Panc1 (cell line): ENCODE results near the gene SF3A2. TPM values are rescaled to one million over a fixed set of nuclear protein-coding genes. Genes with fewer than 3 reads are reported as not detected.

Experiments used
- ATAC-seq: fragments of 200-7000 bp; cut with Tn5 transposase; 2 replicates; pipeline ENCODE4 v1.9.1; 2020; ENCODE audit warnings: mild to moderate bottlenecking, moderate library complexity
- BruUV-seq: library from RNA; stranded (reverse); fragments of 400-500 nt; replicated peaks from 2 replicates; lab custom pipeline; 2021; lab: Mats Ljungman, UMichigan
- CTCF ChIA-PET: fragments of 300-600 bp; sonication (Branson Sonifier 250); formaldehyde crosslinking; loops from one replicate; lab custom pipeline; 2022; ENCODE audit warnings: antibody characterized with exemption; lab: Charles Lee
- POLR2A ChIA-PET: fragments of 300-600 bp; sonication (Branson Sonifier 250); formaldehyde crosslinking; loops from one replicate; lab custom pipeline; 2022; ENCODE audit warnings: antibody characterized with exemption; lab: Charles Lee
- DNase-seq: peaks from one replicate; pipeline ENCODE4 v3.0.0-alpha.2; 2010; ENCODE audit warnings: low read depth, low spot score
- H3K27ac ChIP-seq: 2 replicates; pipeline ENCODE4 v1.5.1; 2011; ENCODE audit warnings: mild to moderate bottlenecking, low read length, inconsistent platforms
- H3K27me3 ChIP-seq: fragments of 200-500 bp; sonication (Bioruptor generic); 2 replicates; pipeline ENCODE4 v1.6.0; 2014; ENCODE audit warnings: low read length, inconsistent platforms; ENCODE audit not compliant: control insufficient read depth, insufficient read depth
- H3K36me3 ChIP-seq: fragments of 200-500 bp; sonication (Bioruptor generic); 2 replicates; pipeline ENCODE4 v1.5.1; 2014; ENCODE audit warnings: inconsistent platforms, mild to moderate bottlenecking, low read length, moderate library complexity; ENCODE audit not compliant: control insufficient read depth, insufficient read depth
- H3K4me1 ChIP-seq: 2 replicates; pipeline ENCODE4 v1.5.1; 2011; ENCODE audit warnings: inconsistent platforms, mild to moderate bottlenecking, low read length, moderate library complexity; ENCODE audit not compliant: control insufficient read depth, insufficient read depth
- H3K4me3 ChIP-seq, 2 experiments: 2 replicates each; pipeline ENCODE4 v1.5.1; 2011 to 2012; ENCODE audit warnings: low read depth in 2 of 2, low read length in 2 of 2, mild to moderate bottlenecking in 2 of 2, inconsistent platforms in 1 of 2, moderate library complexity in 1 of 2
- H3K9me3 ChIP-seq: fragments of 200-500 bp; sonication (Bioruptor generic); 2 replicates; pipeline ENCODE4 v1.5.1; 2014; ENCODE audit warnings: low read depth, mild to moderate bottlenecking, inconsistent platforms, low read length, moderate library complexity; ENCODE audit not compliant: control insufficient read depth, insufficient read depth
- POLR2AphosphoS5 ChIP-seq: IDR thresholded peaks from 2 replicates; pipeline ENCODE4 v1.6.1; 2012; ENCODE audit warnings: mild to moderate bottlenecking, low read depth, low read length, moderate library complexity
- SIN3A ChIP-seq: IDR thresholded peaks from 2 replicates; pipeline ENCODE4 v1.6.1; 2012; ENCODE audit warnings: low read depth, mild to moderate bottlenecking, low read length, moderate library complexity, borderline replicate concordance; ENCODE audit not compliant: insufficient read depth
- TCF7L2 ChIP-seq: IDR thresholded peaks from 2 replicates; pipeline ENCODE4 v1.6.1; 2011; ENCODE audit warnings: mild to moderate bottlenecking, low read depth, low read length, inconsistent platforms
- in situ Hi-C: cut with HindIII; loops from 2 replicates; pipeline ENCODE4 v1.10.0; 2016; ENCODE audit warnings: low sequenced_read_pairs, low pct_unique_long_range_greater_than_20kb
- intact Hi-C: fragments of 100-400 bp; cut with micrococcal nuclease; formaldehyde crosslinking; loops from one replicate; pipeline ENCODE4 v1.10.0; 2022; ENCODE audit not compliant: unreplicated experiment
- total RNA-seq: library from RNA; stranded (reverse); gene quantifications from one replicate; pipeline ENCODE4 v1.2.1, GENCODE V29; 2021; ENCODE audit not compliant: unreplicated experiment
- TF ChIP-seq, protein P1 (sequence below): fragments of 450-650 bp; IDR thresholded peaks from 2 replicates; pipeline ENCODE4 v1.5.1; 2017; ENCODE audit warnings: mild to moderate bottlenecking
- TF ChIP-seq, protein P2 (sequence below), 2 experiments: IDR thresholded peaks; 2 replicates each; pipeline ENCODE4 v1.6.1; 2011 to 2012; ENCODE audit warnings: low read depth in 2 of 2, control low read depth in 1 of 2, low read length in 1 of 2, mild to moderate bottlenecking in 1 of 2, moderate library complexity in 1 of 2; ENCODE audit not compliant: insufficient read depth in 1 of 2

SF3A2 gene
- total RNA-seq, 1 experiment from 2014 or later: 103 TPM

GRCh38 chr19:2268861-2269243 is 32.2 kb downstream of the SF3A2 start:
- ChIA-PET CTCF (no interaction called here), POLR2A (no interaction called here)
- BruUV-seq: no TSS peak
- Histone ChIP-seq H3K4me3 (peak overlapping the region; percentile 70 to 89), H3K4me1 (peaks cover 15% of the 10 kb centered on the region), H3K27me3 (no peaks in the 10 kb centered on the region), H3K9me3 (no peaks in the 10 kb centered on the region), H3K36me3 (peaks cover 7% of the 10 kb centered on the region; the same call in 1 of the 2 replicates), H3K27ac (peak overlapping the region; percentile 93)
- no peak for DNase-seq
- ATAC-seq: no peak
- intact Hi-C loops (no loop called here), in situ Hi-C loops (no loop called here)
- TF ChIP-seq TCF7L2 (no peak), POLR2AphosphoS5 (no peak), SIN3A (no peak)
- TF ChIP-seq, protein P1, sequence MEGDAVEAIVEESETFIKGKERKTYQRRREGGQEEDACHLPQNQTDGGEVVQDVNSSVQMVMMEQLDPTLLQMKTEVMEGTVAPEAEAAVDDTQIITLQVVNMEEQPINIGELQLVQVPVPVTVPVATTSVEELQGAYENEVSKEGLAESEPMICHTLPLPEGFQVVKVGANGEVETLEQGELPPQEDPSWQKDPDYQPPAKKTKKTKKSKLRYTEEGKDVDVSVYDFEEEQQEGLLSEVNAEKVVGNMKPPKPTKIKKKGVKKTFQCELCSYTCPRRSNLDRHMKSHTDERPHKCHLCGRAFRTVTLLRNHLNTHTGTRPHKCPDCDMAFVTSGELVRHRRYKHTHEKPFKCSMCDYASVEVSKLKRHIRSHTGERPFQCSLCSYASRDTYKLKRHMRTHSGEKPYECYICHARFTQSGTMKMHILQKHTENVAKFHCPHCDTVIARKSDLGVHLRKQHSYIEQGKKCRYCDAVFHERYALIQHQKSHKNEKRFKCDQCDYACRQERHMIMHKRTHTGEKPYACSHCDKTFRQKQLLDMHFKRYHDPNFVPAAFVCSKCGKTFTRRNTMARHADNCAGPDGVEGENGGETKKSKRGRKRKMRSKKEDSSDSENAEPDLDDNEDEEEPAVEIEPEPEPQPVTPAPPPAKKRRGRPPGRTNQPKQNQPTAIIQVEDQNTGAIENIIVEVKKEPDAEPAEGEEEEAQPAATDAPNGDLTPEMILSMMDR: no peak
- TF ChIP-seq, protein P2, sequence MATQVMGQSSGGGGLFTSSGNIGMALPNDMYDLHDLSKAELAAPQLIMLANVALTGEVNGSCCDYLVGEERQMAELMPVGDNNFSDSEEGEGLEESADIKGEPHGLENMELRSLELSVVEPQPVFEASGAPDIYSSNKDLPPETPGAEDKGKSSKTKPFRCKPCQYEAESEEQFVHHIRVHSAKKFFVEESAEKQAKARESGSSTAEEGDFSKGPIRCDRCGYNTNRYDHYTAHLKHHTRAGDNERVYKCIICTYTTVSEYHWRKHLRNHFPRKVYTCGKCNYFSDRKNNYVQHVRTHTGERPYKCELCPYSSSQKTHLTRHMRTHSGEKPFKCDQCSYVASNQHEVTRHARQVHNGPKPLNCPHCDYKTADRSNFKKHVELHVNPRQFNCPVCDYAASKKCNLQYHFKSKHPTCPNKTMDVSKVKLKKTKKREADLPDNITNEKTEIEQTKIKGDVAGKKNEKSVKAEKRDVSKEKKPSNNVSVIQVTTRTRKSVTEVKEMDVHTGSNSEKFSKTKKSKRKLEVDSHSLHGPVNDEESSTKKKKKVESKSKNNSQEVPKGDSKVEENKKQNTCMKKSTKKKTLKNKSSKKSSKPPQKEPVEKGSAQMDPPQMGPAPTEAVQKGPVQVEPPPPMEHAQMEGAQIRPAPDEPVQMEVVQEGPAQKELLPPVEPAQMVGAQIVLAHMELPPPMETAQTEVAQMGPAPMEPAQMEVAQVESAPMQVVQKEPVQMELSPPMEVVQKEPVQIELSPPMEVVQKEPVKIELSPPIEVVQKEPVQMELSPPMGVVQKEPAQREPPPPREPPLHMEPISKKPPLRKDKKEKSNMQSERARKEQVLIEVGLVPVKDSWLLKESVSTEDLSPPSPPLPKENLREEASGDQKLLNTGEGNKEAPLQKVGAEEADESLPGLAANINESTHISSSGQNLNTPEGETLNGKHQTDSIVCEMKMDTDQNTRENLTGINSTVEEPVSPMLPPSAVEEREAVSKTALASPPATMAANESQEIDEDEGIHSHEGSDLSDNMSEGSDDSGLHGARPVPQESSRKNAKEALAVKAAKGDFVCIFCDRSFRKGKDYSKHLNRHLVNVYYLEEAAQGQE (IDR thresholded peaks at IDR 0.05; ENCODE audit: insufficient read depth in 1 of 2, low read depth in 2 of 2, low read length in 1 of 2): no peak

DNA sequence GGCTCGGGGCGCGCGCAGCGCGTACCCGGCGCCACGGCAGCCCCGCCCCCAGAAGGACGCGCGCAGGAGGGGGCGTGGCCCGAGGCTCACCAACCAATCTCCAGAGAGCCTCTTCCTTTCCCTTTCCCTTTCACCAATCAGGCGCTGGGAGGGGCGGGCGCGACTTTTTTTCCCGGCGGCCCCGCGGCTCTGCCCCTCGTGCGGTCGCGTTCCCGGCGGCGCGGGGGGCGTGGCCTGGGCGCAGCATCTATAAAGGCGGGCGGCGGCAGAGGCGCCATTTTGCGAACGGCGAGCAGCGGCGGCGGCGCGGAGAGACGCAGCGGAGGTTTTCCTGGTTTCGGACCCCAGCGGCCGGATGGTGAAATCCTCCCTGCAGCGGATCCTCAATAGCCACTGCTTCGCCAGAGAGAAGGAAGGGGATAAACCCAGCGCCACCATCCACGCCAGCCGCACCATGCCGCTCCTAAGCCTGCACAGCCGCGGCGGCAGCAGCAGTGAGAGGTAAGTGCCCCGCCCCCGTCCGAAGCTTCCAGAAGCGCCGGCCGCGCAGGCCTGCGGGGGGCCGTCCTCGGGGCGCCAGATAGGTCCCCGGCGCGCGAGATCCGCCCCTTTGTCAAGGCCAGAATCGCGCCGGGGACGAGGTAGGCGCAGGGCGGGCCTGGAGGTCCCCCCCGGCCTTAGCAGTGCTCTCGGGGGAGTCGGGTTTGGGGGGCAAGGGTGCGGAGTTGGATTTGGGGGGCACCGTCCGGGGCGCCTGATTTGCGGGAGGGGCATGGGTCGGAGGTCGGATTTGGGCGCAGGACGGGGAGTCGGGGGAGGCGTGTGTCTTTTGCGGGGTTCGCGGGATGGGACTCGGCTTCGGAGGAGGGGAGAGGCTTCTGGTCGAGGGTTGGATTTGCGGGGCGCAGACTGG is 32.9 kb downstream of the SF3A2 start:
- peak; percentile 84 for ATAC-seq
- TF ChIP-seq, protein P2 (IDR thresholded peaks at IDR 0.05; ENCODE audit: insufficient read depth in 1 of 2, low read depth in 2 of 2, low read length in 1 of 2): 0 out of 4 replicates have a peak, but pooled peaks of 1 of the 2 experiments have one; percentile 3
- TF ChIP-seq TCF7L2: no peak
- peak; percentile 91 for TF ChIP-seq SIN3A
- TF ChIP-seq, protein P1: no peak
- peak; percentile 99 for TF ChIP-seq POLR2AphosphoS5
- Histone ChIP-seq H3K27ac (peak overlapping the region; percentile 93), H3K27me3 (no peaks in the 10 kb centered on the region), H3K4me3 (peak overlapping the region; percentile 71 to 89), H3K36me3 (peaks cover 7% of the 10 kb centered on the region; the same call in 1 of the 2 replicates), H3K4me1 (peaks cover 18% of the 10 kb centered on the region), H3K9me3 (no peaks in the 10 kb centered on the region)
- intact Hi-C loops (no loop called here), in situ Hi-C loops (no loop called here)
- DNase-seq: no peak
- POLR2A ChIA-PET: no interaction called here
- no TSS peak for BruUV-seq
- CTCF ChIA-PET: no interaction called here
